Measurements from ENCODE around the gene F7.

DNA sequence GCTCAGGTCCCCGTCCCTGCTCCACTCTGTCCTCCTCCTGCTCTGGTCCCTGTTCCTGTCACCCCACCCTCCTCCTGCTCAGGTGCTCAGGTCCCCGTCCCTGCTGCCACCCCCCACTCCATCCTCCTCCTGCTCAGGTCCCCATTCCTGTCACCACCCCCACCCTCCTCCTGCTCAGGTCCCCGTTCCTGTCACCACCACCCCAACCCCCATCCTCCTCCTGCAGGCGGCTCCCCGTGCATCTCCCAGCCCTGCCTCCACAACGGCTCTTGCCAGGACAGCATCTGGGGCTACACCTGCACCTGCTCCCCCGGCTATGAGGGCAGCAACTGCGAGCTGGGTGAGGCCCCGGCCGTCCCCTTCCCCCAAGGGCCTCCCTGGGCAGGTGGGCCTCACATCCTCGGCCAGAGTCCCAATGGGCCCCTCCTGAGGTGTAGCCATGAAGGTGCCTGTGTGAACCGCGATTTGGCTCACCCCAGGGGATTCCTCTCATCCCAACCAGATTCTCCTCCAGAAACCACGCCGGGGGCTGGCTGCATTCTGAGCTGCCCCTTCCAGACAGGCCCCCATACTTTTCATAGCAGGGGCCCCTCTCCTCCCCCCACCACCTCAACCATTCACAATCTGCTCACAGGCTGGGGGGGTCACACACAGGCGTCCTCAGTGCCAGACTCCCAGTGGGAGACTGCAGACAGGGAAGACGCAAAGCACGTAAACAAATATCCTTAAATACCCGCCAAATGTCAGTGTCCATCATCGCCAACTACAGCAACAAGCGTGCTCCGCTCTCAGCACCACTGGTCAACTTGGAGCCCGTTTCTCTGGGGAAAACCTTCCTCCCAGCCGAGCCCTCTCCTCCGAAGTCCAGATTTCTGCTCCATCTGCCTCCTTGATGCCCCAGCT, 57.4 kb downstream of the F7 start:
- TF ChIP-seq, protein P1, sequence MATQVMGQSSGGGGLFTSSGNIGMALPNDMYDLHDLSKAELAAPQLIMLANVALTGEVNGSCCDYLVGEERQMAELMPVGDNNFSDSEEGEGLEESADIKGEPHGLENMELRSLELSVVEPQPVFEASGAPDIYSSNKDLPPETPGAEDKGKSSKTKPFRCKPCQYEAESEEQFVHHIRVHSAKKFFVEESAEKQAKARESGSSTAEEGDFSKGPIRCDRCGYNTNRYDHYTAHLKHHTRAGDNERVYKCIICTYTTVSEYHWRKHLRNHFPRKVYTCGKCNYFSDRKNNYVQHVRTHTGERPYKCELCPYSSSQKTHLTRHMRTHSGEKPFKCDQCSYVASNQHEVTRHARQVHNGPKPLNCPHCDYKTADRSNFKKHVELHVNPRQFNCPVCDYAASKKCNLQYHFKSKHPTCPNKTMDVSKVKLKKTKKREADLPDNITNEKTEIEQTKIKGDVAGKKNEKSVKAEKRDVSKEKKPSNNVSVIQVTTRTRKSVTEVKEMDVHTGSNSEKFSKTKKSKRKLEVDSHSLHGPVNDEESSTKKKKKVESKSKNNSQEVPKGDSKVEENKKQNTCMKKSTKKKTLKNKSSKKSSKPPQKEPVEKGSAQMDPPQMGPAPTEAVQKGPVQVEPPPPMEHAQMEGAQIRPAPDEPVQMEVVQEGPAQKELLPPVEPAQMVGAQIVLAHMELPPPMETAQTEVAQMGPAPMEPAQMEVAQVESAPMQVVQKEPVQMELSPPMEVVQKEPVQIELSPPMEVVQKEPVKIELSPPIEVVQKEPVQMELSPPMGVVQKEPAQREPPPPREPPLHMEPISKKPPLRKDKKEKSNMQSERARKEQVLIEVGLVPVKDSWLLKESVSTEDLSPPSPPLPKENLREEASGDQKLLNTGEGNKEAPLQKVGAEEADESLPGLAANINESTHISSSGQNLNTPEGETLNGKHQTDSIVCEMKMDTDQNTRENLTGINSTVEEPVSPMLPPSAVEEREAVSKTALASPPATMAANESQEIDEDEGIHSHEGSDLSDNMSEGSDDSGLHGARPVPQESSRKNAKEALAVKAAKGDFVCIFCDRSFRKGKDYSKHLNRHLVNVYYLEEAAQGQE (tag by site-specific recombination; IDR thresholded peaks at IDR 0.05), result no peak
- TF ChIP-seq, protein P2, sequence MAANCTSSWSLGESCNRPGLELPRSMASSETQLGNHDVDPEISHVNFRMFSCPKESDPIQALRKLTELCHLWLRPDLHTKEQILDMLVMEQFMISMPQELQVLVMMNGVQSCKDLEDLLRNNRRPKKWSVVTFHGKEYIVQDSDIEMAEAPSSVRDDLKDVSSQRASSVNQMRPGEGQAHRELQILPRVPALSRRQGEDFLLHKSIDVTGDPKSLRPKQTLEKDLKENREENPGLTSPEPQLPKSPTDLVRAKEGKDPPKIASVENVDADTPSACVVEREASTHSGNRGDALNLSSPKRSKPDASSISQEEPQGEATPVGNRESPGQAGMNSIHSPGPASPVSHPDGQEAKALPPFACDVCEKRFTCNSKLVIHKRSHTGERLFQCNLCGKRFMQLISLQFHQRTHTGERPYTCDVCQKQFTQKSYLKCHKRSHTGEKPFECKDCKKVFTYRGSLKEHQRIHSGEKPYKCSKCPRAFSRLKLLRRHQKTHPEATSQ (tag by site-specific recombination; IDR thresholded peaks at IDR 0.05), result no peak
- TF ChIP-seq, protein P3, sequence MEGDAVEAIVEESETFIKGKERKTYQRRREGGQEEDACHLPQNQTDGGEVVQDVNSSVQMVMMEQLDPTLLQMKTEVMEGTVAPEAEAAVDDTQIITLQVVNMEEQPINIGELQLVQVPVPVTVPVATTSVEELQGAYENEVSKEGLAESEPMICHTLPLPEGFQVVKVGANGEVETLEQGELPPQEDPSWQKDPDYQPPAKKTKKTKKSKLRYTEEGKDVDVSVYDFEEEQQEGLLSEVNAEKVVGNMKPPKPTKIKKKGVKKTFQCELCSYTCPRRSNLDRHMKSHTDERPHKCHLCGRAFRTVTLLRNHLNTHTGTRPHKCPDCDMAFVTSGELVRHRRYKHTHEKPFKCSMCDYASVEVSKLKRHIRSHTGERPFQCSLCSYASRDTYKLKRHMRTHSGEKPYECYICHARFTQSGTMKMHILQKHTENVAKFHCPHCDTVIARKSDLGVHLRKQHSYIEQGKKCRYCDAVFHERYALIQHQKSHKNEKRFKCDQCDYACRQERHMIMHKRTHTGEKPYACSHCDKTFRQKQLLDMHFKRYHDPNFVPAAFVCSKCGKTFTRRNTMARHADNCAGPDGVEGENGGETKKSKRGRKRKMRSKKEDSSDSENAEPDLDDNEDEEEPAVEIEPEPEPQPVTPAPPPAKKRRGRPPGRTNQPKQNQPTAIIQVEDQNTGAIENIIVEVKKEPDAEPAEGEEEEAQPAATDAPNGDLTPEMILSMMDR (tag by site-specific recombination; IDR thresholded peaks at IDR 0.05), result no peak
- TF ChIP-seq, protein P4, sequence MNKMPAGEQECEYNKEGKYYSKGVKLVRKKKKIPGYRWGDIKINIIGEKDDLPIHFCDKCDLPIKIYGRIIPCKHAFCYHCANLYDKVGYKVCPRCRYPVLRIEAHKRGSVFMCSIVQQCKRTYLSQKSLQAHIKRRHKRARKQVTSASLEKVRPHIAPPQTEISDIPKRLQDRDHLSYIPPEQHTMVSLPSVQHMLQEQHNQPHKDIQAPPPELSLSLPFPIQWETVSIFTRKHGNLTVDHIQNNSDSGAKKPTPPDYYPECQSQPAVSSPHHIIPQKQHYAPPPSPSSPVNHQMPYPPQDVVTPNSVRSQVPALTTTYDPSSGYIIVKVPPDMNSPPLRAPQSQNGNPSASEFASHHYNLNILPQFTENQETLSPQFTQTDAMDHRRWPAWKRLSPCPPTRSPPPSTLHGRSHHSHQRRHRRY (tag by site-specific recombination; IDR thresholded peaks at IDR 0.05), result no peak
- TF ChIP-seq, protein P5, sequence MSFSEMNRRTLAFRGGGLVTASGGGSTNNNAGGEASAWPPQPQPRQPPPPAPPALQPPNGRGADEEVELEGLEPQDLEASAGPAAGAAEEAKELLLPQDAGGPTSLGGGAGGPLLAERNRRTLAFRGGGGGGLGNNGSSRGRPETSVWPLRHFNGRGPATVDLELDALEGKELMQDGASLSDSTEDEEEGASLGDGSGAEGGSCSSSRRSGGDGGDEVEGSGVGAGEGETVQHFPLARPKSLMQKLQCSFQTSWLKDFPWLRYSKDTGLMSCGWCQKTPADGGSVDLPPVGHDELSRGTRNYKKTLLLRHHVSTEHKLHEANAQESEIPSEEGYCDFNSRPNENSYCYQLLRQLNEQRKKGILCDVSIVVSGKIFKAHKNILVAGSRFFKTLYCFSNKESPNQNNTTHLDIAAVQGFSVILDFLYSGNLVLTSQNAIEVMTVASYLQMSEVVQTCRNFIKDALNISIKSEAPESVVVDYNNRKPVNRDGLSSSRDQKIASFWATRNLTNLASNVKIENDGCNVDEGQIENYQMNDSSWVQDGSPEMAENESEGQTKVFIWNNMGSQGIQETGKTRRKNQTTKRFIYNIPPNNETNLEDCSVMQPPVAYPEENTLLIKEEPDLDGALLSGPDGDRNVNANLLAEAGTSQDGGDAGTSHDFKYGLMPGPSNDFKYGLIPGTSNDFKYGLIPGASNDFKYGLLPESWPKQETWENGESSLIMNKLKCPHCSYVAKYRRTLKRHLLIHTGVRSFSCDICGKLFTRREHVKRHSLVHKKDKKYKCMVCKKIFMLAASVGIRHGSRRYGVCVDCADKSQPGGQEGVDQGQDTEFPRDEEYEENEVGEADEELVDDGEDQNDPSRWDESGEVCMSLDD (tag by site-specific recombination; IDR thresholded peaks at IDR 0.05), result no peak
- TF ChIP-seq GLIS2 (tag by site-specific recombination; IDR thresholded peaks at IDR 0.05), result no peak; the same call in 1 of the 2 replicates
- TF ChIP-seq, protein P6, sequence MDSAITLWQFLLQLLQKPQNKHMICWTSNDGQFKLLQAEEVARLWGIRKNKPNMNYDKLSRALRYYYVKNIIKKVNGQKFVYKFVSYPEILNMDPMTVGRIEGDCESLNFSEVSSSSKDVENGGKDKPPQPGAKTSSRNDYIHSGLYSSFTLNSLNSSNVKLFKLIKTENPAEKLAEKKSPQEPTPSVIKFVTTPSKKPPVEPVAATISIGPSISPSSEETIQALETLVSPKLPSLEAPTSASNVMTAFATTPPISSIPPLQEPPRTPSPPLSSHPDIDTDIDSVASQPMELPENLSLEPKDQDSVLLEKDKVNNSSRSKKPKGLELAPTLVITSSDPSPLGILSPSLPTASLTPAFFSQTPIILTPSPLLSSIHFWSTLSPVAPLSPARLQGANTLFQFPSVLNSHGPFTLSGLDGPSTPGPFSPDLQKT (IDR thresholded peaks at IDR 0.05; ENCODE audit: borderline replicate concordance, low read depth, low read length), result no peak
- TF ChIP-seq ZNF133 (tag by site-specific recombination; IDR thresholded peaks at IDR 0.05), result no peak
- TF ChIP-seq, protein P7, sequence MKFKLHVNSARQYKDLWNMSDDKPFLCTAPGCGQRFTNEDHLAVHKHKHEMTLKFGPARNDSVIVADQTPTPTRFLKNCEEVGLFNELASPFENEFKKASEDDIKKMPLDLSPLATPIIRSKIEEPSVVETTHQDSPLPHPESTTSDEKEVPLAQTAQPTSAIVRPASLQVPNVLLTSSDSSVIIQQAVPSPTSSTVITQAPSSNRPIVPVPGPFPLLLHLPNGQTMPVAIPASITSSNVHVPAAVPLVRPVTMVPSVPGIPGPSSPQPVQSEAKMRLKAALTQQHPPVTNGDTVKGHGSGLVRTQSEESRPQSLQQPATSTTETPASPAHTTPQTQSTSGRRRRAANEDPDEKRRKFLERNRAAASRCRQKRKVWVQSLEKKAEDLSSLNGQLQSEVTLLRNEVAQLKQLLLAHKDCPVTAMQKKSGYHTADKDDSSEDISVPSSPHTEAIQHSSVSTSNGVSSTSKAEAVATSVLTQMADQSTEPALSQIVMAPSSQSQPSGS (tag by site-specific recombination; IDR thresholded peaks at IDR 0.05; ENCODE audit: low read depth), result no peak
- no peak for TF ChIP-seq ZNF777 (tag by site-specific recombination; IDR thresholded peaks at IDR 0.05; ENCODE audit: borderline replicate concordance)

Data from HEK293 (cell line).